OCI-LY7 (cell line): ENCODE data around the gene RBM33. TPM values are rescaled to one million over a fixed set of nuclear protein-coding genes. Genes with fewer than 3 reads are reported as not detected.

Experiments used
- BruUV-seq: library from RNA; stranded (reverse); fragments of 400-500 nt; replicated peaks from 2 replicates; lab custom pipeline; 2021; lab: Mats Ljungman, UMichigan
- CTCF ChIA-PET: fragments of 300-600 bp; sonication (Branson Sonifier 250); formaldehyde crosslinking; loops from one replicate; lab custom pipeline; 2022; ENCODE audit warnings: antibody characterized with exemption; ENCODE audit not compliant: unreplicated experiment; lab: Charles Lee
- POLR2A ChIA-PET: fragments of 300-600 bp; sonication (Branson Sonifier 250); formaldehyde crosslinking; loops from one replicate; lab custom pipeline; 2022; ENCODE audit warnings: antibody characterized with exemption; lab: Charles Lee
- DNase-seq: peaks from one replicate; pipeline ENCODE4 v3.0.0-alpha.2; 2015; ENCODE audit warnings: low spot score
- H2AFZ ChIP-seq: fragments of 200-600 bp; sonication (generic), shearing (Covaris generic); 2 replicates; pipeline ENCODE4 v1.6.1; 2014; ENCODE audit warnings: mild to moderate bottlenecking, antibody characterized with exemption, low read length, moderate library complexity
- H3K27ac ChIP-seq: fragments of 200-600 bp; sonication (generic); 2 replicates; pipeline ENCODE4 v1.5.1; 2014; ENCODE audit warnings: mixed run types, low read depth, mild to moderate bottlenecking, moderate library complexity, low read length, inconsistent platforms; ENCODE audit not compliant: poor library complexity, severe bottlenecking
- H3K36me3 ChIP-seq: fragments of 200-600 bp; sonication (generic); 2 replicates; pipeline ENCODE4 v1.6.1; 2014; ENCODE audit warnings: mild to moderate bottlenecking, antibody characterized with exemption, low read length, moderate library complexity, mixed read lengths; ENCODE audit not compliant: insufficient read depth
- H3K4me1 ChIP-seq: fragments of 200-600 bp; sonication (generic); 2 replicates; pipeline ENCODE4 v1.5.1; 2014; ENCODE audit warnings: mild to moderate bottlenecking, low read length; ENCODE audit not compliant: insufficient read depth, poor library complexity, severe bottlenecking
- H3K4me2 ChIP-seq: fragments of 200-600 bp; sonication (generic); 2 replicates; pipeline ENCODE4 v1.6.1; 2014; ENCODE audit warnings: mild to moderate bottlenecking, low read length
- H3K4me3 ChIP-seq: fragments of 200-600 bp; sonication (generic); 2 replicates; pipeline ENCODE4 v1.5.1; 2014; ENCODE audit warnings: mild to moderate bottlenecking, low read depth, low read length; ENCODE audit not compliant: poor library complexity, severe bottlenecking
- H3K79me2 ChIP-seq: fragments of 200-600 bp; sonication (generic); 2 replicates; pipeline ENCODE4 v1.6.1; 2016; ENCODE audit warnings: low read depth, mild to moderate bottlenecking, low read length, moderate library complexity, mixed read lengths; ENCODE audit not compliant: insufficient read depth
- H3K9me2 ChIP-seq: fragments of 200-600 bp; sonication (generic); 2 replicates; pipeline ENCODE4 v1.6.1; 2016; ENCODE audit warnings: mild to moderate bottlenecking, low read length, mixed read lengths; ENCODE audit not compliant: insufficient read depth
- H3K9me3 ChIP-seq: fragments of 200-600 bp; sonication (generic); 2 replicates; pipeline ENCODE4 v1.6.1; 2014; ENCODE audit warnings: mild to moderate bottlenecking, mixed run types, low read length, mixed read lengths
- H4K20me1 ChIP-seq: fragments of 200-600 bp; sonication (generic); 2 replicates; pipeline ENCODE4 v1.6.1; 2014; ENCODE audit warnings: mild to moderate bottlenecking, antibody characterized with exemption, low read length, moderate library complexity, mixed read lengths; ENCODE audit not compliant: insufficient read depth
- EZH2phosphoT487 ChIP-seq: fragments of 200-600 bp; sonication (generic); IDR thresholded peaks from 2 replicates; pipeline ENCODE4 v1.6.1; 2018; ENCODE audit warnings: low read depth, borderline replicate concordance, mild to moderate bottlenecking, mixed run types, antibody characterized with exemption, low read length, moderate library complexity, mixed read lengths
- intact Hi-C: fragments of 100-400 bp; cut with micrococcal nuclease; formaldehyde crosslinking; loops from one replicate; pipeline ENCODE4 v1.10.0; 2022; ENCODE audit not compliant: unreplicated experiment
- total RNA-seq, 2 experiments: library from RNA; depleted of rRNA in 1 of 2; stranded (reverse); fragments of >200 nt in 1 of 2; shearing (Covaris generic) in 1 of 2; gene quantifications; 2 replicates each; pipeline ENCODE4 v1.2.3, GENCODE V29; 2014 to 2022
- TF ChIP-seq, protein P1 (sequence below): fragments of 200-600 bp; sonication (generic); conservative IDR thresholded peaks from 2 replicates; pipeline ENCODE4 v1.5.1; 2014; ENCODE audit warnings: mild to moderate bottlenecking, antibody characterized with exemption, low read length, moderate library complexity, mixed read lengths

RBM33 gene
- total RNA-seq, 2 experiments from 2014 or later: 67.6 to 127 TPM

- ChIA-PET POLR2A (no interaction called here), CTCF (no interaction called here)
- TF ChIP-seq, protein P1, sequence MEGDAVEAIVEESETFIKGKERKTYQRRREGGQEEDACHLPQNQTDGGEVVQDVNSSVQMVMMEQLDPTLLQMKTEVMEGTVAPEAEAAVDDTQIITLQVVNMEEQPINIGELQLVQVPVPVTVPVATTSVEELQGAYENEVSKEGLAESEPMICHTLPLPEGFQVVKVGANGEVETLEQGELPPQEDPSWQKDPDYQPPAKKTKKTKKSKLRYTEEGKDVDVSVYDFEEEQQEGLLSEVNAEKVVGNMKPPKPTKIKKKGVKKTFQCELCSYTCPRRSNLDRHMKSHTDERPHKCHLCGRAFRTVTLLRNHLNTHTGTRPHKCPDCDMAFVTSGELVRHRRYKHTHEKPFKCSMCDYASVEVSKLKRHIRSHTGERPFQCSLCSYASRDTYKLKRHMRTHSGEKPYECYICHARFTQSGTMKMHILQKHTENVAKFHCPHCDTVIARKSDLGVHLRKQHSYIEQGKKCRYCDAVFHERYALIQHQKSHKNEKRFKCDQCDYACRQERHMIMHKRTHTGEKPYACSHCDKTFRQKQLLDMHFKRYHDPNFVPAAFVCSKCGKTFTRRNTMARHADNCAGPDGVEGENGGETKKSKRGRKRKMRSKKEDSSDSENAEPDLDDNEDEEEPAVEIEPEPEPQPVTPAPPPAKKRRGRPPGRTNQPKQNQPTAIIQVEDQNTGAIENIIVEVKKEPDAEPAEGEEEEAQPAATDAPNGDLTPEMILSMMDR: no peak
- TF ChIP-seq EZH2phosphoT487: no peak
- Histone ChIP-seq H3K27ac (no peak overlapping the region), H4K20me1 (no peaks in the 10 kb centered on the region), H3K9me3 (no peaks in the 10 kb centered on the region), H3K4me1 (no peaks in the 10 kb centered on the region), H3K36me3 (no peaks in the 10 kb centered on the region), H3K79me2 (no peaks in the 10 kb centered on the region), H3K4me3 (no peak overlapping the region), H2AFZ (no peak overlapping the region), H3K4me2 (no peak overlapping the region), H3K9me2 (no peaks in the 10 kb centered on the region)
- no peak for DNase-seq
- intact Hi-C loops: no loop called here
- no TSS peak for BruUV-seq
Measured at GRCh38 chr7:155809947-155810769, 165.7 kb downstream of the RBM33 start.

GRCh38 chr7:155810770-155811559, 166.5 kb downstream of the RBM33 start:
- CTCF ChIA-PET: no interaction called here
- H3K79me2 ChIP-seq: no peaks in the 10 kb centered on the region
- no peaks in the 10 kb centered on the region for H4K20me1 ChIP-seq
- H3K4me2 ChIP-seq: no peak overlapping the region
- no peak for TF ChIP-seq EZH2phosphoT487
- TF ChIP-seq, protein P1: no peak
- POLR2A ChIA-PET: no interaction called here
- DNase-seq: no peak
- H3K9me2 ChIP-seq: no peaks in the 10 kb centered on the region
- H3K27ac ChIP-seq: no peak overlapping the region
- intact Hi-C loops: no loop called here
- no peak overlapping the region for H2AFZ ChIP-seq
- no peaks in the 10 kb centered on the region for H3K36me3 ChIP-seq
- H3K9me3 ChIP-seq: no peaks in the 10 kb centered on the region
- no peaks in the 10 kb centered on the region for H3K4me1 ChIP-seq
- no peak overlapping the region for H3K4me3 ChIP-seq
- BruUV-seq: no TSS peak
